GF-D8 (cell line): ENCODE measurements around the gene MTNR1A.

Experiments
- DNase-seq: peaks from one replicate; lab custom pipeline; 2025; lab: John Stamatoyannopoulos, UW

The MTNR1A gene

DNA sequence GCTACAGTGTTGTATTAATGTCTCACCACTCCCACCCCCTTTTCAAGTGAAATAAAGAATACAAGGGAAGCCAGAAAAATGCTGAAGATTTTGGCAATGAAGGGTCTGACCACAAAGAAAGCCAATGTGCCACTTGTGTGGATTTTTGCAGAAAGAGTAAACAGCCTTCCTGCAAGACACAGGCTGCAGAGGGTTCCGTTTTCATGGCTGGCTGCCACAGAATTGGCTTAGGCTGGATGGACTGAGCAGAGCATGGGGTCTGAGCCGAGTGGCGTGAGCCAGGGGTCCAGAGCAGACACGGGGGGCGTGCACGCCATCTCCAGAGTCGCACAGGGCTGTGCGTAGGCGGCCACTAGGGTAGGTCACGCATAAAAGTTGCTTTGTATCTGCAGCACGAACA is 69.2 kb downstream of the MTNR1A start:
- DNase-seq = no peak

DNA sequence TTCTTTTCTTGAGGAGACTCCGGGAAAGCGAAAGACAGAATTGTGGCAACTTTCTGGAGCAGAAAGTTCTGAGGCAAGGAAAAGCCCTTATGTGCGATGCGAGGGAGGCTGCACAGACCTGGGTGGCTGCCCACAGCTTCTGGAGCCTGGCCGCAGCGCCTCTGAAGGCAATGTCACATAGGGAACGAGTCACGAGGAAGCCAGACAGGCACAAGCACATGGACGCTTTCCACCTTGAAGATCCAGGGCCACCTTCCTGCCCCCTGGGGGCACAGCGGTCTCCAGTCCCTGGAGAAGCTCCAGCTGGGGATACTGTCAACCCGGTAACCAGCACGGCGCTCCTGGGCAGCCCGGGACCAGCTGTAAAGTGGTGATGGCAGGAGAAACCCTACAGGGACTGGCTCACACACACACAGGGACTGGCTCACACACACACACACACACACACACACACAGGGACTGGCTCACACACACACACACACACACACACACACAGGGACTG is 69.8 kb downstream of the MTNR1A start:
- DNase-seq = no peak

DNA sequence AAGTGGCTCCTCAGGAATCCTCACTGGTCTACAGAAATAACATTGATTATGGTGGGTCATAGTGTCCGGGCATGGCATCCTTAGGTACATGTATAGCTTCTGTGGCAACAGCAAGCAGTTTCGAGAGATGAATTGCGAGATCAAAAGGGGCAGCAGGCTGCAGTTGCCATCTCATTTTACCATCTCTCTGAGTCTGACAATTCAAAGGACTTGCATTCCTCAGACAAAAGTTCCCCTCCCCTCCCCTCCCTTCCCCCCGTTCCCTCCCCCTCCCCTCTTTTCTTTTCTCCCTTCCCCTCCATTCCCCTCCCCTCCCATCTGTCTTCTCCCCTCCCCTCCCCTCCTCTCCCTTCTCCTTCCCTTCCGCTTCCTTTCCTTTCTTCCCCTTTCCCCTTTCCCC is 70.2 kb downstream of the MTNR1A start:
- no peak for DNase-seq

DNA sequence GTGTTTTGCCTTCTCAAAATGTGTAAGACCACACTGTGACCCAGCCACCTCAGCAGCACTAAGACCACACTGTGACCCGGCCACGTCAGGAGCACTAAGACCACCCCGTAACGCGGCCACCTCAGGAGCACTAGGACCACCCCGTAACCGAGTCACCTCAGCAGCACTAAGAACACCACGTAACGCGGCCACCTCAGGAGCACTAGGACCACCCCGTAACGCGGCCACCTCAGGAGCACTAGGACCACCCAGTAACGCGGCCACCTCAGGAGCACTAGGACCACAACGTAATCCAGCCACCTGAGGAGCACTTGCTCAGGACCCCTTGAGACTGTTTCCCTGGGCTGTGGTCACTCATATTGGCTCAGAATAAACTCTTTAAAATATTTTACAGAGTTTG is 71.7 kb downstream of the MTNR1A start:
- DNase-seq = no peak
